NK-92 (cell line): ENCODE measurements around the gene CTTNBP2.

Experiments
- DNase-seq: peaks from one replicate; lab custom pipeline; 2025; ENCODE audit not compliant: unreplicated experiment; lab: John Stamatoyannopoulos, UW

CTTNBP2 gene

GRCh38 chr7:117873310-117874190 is at the start of gene CTTNBP2:
Gene CTTNBP2, minus strand, starts transcription at chr7:117873441. Its CDS starts 26 bp downstream, at chr7:117873415.
- no peak for DNase-seq

DNA sequence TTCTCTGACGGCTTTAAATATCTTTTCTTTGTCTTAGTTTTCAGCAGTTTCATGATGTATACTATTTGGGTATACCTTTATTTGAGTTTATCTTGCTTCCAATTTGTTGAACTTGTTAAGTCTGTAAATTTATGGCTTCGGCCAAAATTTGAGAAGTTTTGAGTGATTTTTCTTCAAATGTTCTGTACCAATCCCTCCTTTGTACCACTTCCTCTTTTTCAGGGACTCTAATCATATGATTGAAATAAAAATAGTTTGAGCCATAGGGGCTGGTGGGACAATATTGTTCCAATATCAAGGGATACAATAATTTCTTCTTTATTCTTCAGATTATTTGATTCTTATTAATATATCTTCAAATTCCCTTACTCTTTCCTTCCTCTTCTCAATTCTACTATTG is 43.1 kb upstream of the CTTNBP2 start:
- DNase-seq = no peak

DNA sequence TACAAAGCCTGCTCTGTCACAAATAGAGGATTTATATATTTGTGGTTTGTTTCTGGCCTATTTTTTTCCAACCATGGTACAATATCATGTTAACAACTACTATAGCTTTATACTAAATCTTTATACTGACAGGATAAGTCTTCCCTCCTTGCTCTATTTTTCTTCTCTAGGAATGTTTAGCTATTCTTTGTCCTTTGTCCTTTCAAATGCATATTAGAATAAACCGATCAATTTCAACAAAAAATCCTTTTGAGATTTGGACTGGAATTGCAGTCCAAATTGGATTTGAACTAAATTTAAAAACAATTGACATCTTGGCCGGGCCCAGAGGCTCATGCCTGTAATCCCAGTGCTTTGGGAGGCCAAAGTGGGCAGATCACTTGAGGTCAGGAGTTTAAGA is 39.2 kb upstream of the CTTNBP2 start:
- no peak for DNase-seq

DNA sequence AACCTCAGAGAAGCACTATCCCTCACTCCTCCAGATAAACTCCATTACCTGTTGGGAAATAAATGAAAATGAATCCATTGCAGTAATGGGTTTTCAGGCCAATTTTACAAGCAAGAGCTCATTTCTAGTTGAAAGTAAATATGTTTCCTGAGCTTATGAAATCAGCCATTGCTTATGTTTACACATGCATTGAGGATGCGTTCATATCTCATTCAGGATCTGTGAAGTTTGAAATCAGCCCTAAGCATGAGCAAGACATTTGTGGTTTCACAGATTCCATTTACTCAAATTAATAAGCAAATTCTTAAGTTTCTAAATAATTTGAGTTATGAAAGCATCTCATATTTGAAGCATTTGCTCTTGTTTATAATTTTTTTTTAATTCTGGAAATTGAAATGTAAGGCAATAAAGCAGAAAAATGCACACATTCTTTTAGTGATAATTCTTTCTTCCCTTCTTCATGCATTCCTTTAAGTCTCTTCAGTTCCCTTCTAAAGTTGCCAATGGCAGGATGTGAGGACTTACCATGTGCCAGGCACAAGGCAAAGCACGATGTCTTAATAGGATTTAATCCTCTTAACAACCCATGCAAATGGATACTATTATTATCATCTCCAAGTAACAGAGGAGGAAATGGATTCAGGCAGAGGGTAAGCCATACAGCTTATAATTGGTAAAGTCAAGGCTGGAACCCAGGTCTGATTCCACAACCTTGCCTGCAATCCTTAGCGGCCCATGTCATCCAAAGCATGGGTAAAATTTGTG is 35.0 kb upstream of the CTTNBP2 start:
- no peak for DNase-seq

DNA sequence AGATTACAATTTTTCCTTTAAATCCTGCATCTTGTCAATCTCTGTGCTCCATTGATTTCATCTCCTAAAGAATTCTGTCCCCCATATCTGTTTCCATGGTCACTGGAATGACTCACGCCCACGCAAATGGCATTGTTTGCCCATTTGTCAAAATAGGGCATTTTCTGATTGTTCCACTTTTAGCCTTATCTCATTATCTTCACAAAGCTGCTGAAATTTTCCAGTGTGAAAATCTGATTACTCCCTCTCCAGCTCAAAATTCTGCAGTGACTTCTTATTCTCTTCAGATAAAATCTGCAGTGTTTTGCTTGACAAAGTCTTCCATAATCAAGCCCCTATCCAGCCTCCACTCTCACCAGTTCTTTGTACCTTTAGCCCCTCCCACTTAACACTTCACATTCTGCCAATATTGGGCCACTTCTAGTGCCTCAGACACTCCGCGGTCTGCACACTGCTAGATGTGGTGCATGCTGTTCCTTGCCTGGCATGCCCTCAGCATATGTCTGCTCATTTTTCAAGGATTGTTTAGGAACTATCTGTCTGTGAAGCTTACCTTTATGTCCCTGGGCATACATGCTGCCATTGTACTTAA is 33.9 kb upstream of the CTTNBP2 start:
- DNase-seq = no peak

DNA sequence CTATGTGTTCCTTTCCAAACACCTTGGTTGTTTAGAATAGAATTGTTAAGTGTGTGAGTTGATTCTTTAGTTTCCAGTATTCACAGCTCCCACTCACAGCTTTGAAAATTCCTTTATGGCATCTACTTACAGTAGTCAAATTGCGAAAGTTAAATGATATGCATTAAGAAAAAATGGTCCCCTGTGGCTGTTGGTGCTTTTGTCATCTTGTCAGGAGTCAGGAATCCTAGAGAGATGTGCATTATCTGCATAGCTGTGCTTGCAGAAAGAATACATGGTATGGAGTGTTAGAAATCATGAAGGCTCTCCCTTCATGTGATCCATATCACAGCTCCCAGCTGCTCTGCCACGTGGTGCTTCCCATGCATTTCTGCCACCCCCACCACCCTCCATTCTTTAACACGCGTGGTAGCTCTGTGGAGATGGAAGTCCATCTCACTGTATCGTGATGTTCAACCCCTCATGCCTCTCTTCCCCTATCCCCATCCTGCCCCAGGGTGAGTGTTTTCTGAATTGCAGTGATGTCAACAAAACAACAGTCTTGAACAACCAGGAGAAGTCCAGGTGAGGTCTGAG is 29.2 kb upstream of the CTTNBP2 start:
- no peak for DNase-seq

DNA sequence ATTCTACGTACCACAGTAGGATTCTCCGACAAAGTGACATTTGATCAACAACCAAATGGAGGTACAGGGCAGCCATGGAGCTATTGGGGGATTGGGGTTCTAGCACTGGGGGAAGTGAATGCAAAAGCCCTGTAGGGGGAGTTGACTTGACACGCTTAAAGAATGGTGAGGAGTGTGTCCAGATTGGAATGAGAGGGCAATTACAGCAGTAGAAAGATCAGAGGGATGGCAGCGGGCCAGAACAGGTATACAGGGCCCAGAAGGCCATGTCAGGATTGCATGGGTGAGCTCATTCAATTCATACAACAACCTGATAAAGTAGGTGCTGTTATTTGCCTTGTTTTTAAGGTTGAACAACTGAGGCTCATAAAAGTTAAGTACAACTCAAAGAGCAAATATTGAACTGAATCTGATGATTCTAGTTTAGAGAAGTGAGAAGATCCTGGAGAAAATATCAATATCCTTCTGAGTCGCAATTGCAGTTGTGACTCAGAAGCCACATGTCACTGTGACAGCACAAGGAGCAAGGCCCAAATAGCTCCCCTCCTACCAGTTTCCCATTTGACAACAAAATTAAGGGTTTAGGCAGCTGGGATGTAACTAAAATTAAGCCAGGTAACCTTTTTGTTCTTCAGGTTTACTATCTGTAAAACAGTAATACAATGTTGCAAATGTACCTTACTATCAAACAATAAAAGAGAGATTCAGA is 28.0 kb upstream of the CTTNBP2 start:
- DNase-seq = no peak

- no peak for DNase-seq
Observed at GRCh38 chr7:117896339-117896738, 23.1 kb upstream of the CTTNBP2 start.

DNA sequence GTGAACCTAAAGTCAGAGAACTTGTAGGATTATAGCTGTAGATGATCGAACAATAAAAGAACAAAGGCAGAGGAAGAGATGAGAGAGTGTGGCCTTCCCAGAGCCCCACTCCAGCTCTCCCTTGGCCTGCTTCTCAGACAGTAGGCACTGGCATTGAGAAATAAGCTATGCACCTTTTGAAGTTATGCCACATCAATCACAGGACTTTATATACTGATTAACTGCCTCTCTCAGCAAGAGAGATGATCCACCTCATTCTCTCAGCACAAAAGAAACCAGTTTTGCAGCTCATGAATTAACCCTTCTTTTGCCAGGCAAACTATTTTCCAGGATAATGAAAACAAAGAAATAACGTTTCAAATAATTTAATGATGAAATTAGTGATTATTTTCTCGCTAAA is 22.0 kb upstream of the CTTNBP2 start:
- no peak for DNase-seq

GRCh38 chr7:117894037-117894436 is 20.8 kb upstream of the CTTNBP2 start:
- DNase-seq = no peak

DNA sequence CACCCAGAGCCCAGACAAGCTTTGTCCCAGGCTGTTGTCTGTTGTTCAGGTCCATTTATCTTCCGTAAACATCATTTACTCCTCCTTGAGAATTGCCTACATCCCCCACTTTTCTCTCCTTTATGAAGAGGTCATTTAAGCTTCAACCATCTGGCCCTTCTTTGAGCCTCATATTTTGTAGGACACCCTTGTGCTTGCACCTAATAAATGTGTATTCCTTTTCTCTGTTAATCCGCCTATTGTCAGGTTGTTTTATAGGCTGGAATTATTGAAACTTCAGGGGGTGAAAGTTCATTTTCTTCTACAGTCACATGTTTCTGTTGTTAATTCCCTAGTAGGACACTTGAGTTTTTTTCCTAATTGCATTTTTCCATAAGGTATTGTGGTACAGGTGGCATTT is 19.6 kb upstream of the CTTNBP2 start:
- DNase-seq = no peak

DNA sequence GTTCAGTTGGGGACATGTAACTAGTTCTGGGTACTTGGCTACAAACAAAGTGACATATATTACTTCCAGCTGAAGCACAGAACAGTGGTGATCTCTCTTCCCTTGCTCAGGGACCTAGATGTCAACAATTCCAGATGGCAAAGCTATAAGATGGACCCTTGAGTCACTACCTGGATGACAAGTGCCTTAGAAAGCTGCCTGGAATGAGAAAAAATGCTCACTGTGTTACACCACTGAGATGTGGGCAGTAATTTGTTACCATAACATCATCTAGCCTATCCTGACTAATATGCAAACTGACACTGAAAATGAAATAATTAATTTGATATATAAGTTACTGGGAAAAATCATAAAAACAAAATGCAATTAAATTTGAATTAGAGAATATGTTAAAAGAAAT is 16.4 kb upstream of the CTTNBP2 start:
- no peak for DNase-seq

GRCh38 chr7:117888627-117889026 is 15.4 kb upstream of the CTTNBP2 start:
- DNase-seq = no peak

GRCh38 chr7:117882594-117882993 is 9.4 kb upstream of the CTTNBP2 start:
- no peak for DNase-seq

- DNase-seq = no peak
Observed at GRCh38 chr7:117876761-117877160, 3.5 kb upstream of the CTTNBP2 start.

GRCh38 chr7:117875566-117875965 is 2.3 kb upstream of the CTTNBP2 start:
- no peak for DNase-seq

GRCh38 chr7:117874191-117874700 is 1.0 kb upstream of the CTTNBP2 start:
- no peak for DNase-seq

DNA sequence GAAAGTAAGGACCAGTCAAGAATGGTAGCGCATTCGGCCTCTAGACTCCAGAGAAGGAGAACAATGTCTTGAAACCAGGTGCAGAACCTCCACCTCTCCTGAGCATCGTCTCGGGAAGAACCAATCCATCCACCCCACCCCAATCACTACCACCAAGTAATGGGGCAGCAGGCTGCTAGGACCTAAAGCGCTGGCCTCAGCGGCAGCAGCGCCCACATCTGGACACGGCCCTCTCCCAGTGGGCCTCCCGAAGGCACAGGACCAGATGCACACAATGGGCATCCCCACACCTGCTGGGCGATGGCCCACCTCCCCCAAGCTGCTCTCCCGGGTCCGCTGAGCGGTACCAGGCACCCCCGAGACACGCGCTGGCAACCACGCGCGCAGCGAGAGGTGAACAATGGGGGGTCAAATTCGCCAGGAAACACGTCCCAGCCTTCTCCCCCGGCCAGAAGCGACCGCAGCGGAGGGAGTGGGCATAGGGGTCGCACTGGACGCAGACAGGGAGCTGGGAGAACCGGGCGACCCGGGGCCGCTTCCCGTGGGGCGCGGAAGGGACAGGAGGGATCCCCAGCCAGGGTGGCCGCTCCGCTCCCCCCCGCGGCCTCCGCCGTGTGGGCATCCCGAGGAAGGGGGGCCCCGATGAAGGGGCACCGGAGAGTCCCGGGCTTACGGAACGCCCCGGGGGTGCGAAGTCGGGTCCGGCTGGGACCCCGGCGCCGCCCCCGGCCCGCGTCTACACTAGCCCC is 506 bp downstream of the CTTNBP2 start:
- no peak for DNase-seq

- DNase-seq = no peak
Observed at GRCh38 chr7:117871778-117872538, 1.3 kb downstream of the CTTNBP2 start.
